Activated T-cell treated with anti-CD3 and anti-CD28 coated beads, Interleukin-2, amount 50 U/mL, for 4 hours (primary cell): ENCODE data around the gene ANXA8L1. TPM values are rescaled to one million over a fixed set of nuclear protein-coding genes. Genes with fewer than 3 reads are reported as not detected.
"Not testable (repeated sequence)": the region's sequence is repeated elsewhere in the genome, so short reads cannot be mapped to it uniquely, and the experiment has no call there.

Experiments used
- ATAC-seq, 2 donors: fragments of 200-7000 bp; cut with Tn5 transposase; one replicate each; pipeline ENCODE4 v1.10.0; 2021
- DNase-seq: peaks from one replicate; pipeline ENCODE4 v3.0.0-alpha.2; 2020
- H3K27me3 Mint-ChIP-seq: one replicate; pipeline ENCODE4 v1.8.0; 2021; ENCODE audit warnings: low read depth, mixed read lengths
- H3K36me3 Mint-ChIP-seq: one replicate; pipeline ENCODE4 v1.8.0; 2022; ENCODE audit warnings: mixed read lengths; ENCODE audit not compliant: insufficient read depth
- H3K4me1 Mint-ChIP-seq: one replicate; pipeline ENCODE4 v1.8.0; 2021; ENCODE audit warnings: low read depth, mixed read lengths
- H3K4me3 Mint-ChIP-seq: one replicate; pipeline ENCODE4 v1.8.0; 2021; ENCODE audit warnings: mild to moderate bottlenecking, moderate library complexity, mixed read lengths
- H3K9me3 Mint-ChIP-seq: one replicate; pipeline ENCODE4 v1.8.0; 2021; ENCODE audit warnings: mixed read lengths
- total RNA-seq, 3 donors: library from RNA; stranded (reverse); gene quantifications; one replicate each; pipeline ENCODE4 v1.2.1, GENCODE V29; 2021

The ANXA8L1 gene
- total RNA-seq = not detected

- not testable (repeated sequence) for H3K9me3 Mint-ChIP-seq, H3K4me3 Mint-ChIP-seq, DNase-seq, ATAC-seq, H3K36me3 Mint-ChIP-seq, H3K4me1 Mint-ChIP-seq, H3K27me3 Mint-ChIP-seq
Measured at GRCh38 chr10:46375406-46375805, at the start of gene ANXA8L1. ANXA8L1 (plus strand) TSS chr10:46375776; CDS start chr10:46375852, 76 bp downstream.

- no peak for DNase-seq
- ATAC-seq = no peak
- no peaks in the 10 kb centered on the region for H3K9me3 Mint-ChIP-seq
- H3K36me3 Mint-ChIP-seq = no peaks in the 10 kb centered on the region
- no peaks in the 10 kb centered on the region for H3K4me1 Mint-ChIP-seq
- no peaks in the 10 kb centered on the region for H3K27me3 Mint-ChIP-seq
- H3K4me3 Mint-ChIP-seq = no peak overlapping the region
Measured at GRCh38 chr10:46326066-46326465, 49.5 kb upstream of the ANXA8L1 start.

- H3K4me3 Mint-ChIP-seq = no peak overlapping the region
- H3K9me3 Mint-ChIP-seq = no peaks in the 10 kb centered on the region
- DNase-seq (no peak), ATAC-seq (no peak)
- H3K27me3 Mint-ChIP-seq = peaks cover 5% of the 10 kb centered on the region
- no peaks in the 10 kb centered on the region for H3K36me3 Mint-ChIP-seq
- no peaks in the 10 kb centered on the region for H3K4me1 Mint-ChIP-seq
Measured at GRCh38 chr10:46326971-46327370, 48.6 kb upstream of the ANXA8L1 start.

GRCh38 chr10:46327685-46328084, 47.9 kb upstream of the ANXA8L1 start:
- ATAC-seq (no peak), DNase-seq (no peak)
- Mint-ChIP-seq H3K9me3 (no peaks in the 10 kb centered on the region), H3K36me3 (no peaks in the 10 kb centered on the region), H3K27me3 (peaks cover 6% of the 10 kb centered on the region), H3K4me3 (no peak overlapping the region), H3K4me1 (no peaks in the 10 kb centered on the region)

- Mint-ChIP-seq H3K4me1 (no peaks in the 10 kb centered on the region), H3K36me3 (no peaks in the 10 kb centered on the region)
- no peak for DNase-seq
Measured at GRCh38 chr10:46328853-46329689, 46.5 kb upstream of the ANXA8L1 start.

GRCh38 chr10:46329690-46330016, 45.9 kb upstream of the ANXA8L1 start:
- no peak overlapping the region for H3K4me3 Mint-ChIP-seq
- DNase-seq (no peak), ATAC-seq (no peak)
- H3K36me3 Mint-ChIP-seq = no peaks in the 10 kb centered on the region
- H3K27me3 Mint-ChIP-seq = peaks cover 6% of the 10 kb centered on the region
- no peaks in the 10 kb centered on the region for H3K9me3 Mint-ChIP-seq
- no peaks in the 10 kb centered on the region for H3K4me1 Mint-ChIP-seq

More at GRCh38 chr10:46328853-46329689, 46.5 kb upstream of the ANXA8L1 start:
- no peak overlapping the region for H3K4me3 Mint-ChIP-seq
- peaks cover 6% of the 10 kb centered on the region for H3K27me3 Mint-ChIP-seq
- H3K9me3 Mint-ChIP-seq = no peaks in the 10 kb centered on the region
- ATAC-seq = no peak

GRCh38 chr10:46330894-46331293, 44.7 kb upstream of the ANXA8L1 start:
- H3K9me3 Mint-ChIP-seq = no peaks in the 10 kb centered on the region
- no peaks in the 10 kb centered on the region for H3K36me3 Mint-ChIP-seq
- DNase-seq (no peak), ATAC-seq (no peak)
- no peaks in the 10 kb centered on the region for H3K4me1 Mint-ChIP-seq
- no peak overlapping the region for H3K4me3 Mint-ChIP-seq
- peaks cover 6% of the 10 kb centered on the region for H3K27me3 Mint-ChIP-seq

- H3K36me3 Mint-ChIP-seq, H3K4me3 Mint-ChIP-seq, H3K4me1 Mint-ChIP-seq, H3K9me3 Mint-ChIP-seq, ATAC-seq, H3K27me3 Mint-ChIP-seq, DNase-seq: not testable (repeated sequence)
Measured at GRCh38 chr10:46365484-46365883, 10.1 kb upstream of the ANXA8L1 start.

GRCh38 chr10:46367209-46367608, 8.4 kb upstream of the ANXA8L1 start:
- H3K36me3 Mint-ChIP-seq = not testable (repeated sequence)

GRCh38 chr10:46367666-46368240, 7.8 kb upstream of the ANXA8L1 start:
- H3K27me3 Mint-ChIP-seq, H3K4me1 Mint-ChIP-seq, H3K36me3 Mint-ChIP-seq, H3K4me3 Mint-ChIP-seq, DNase-seq, H3K9me3 Mint-ChIP-seq, ATAC-seq: not testable (repeated sequence)

More at GRCh38 chr10:46367209-46367608, 8.4 kb upstream of the ANXA8L1 start:
- not testable (repeated sequence) for DNase-seq, H3K9me3 Mint-ChIP-seq, ATAC-seq, H3K4me3 Mint-ChIP-seq, H3K4me1 Mint-ChIP-seq, H3K27me3 Mint-ChIP-seq

GRCh38 chr10:46368956-46369355, 6.6 kb upstream of the ANXA8L1 start:
- ATAC-seq, H3K27me3 Mint-ChIP-seq: not testable (repeated sequence)

GRCh38 chr10:46374410-46374809, 1.2 kb upstream of the ANXA8L1 start:
- H3K4me3 Mint-ChIP-seq, ATAC-seq: not testable (repeated sequence)

More at GRCh38 chr10:46368956-46369355, 6.6 kb upstream of the ANXA8L1 start:
- H3K4me1 Mint-ChIP-seq, H3K36me3 Mint-ChIP-seq, H3K4me3 Mint-ChIP-seq, H3K9me3 Mint-ChIP-seq, DNase-seq: not testable (repeated sequence)

GRCh38 chr10:46377022-46377421, 1.4 kb downstream of the ANXA8L1 start:
- H3K4me3 Mint-ChIP-seq, DNase-seq, H3K4me1 Mint-ChIP-seq, H3K9me3 Mint-ChIP-seq, ATAC-seq, H3K36me3 Mint-ChIP-seq, H3K27me3 Mint-ChIP-seq: not testable (repeated sequence)

More at GRCh38 chr10:46374410-46374809, 1.2 kb upstream of the ANXA8L1 start:
- H3K27me3 Mint-ChIP-seq, H3K4me1 Mint-ChIP-seq, H3K36me3 Mint-ChIP-seq, H3K9me3 Mint-ChIP-seq, DNase-seq: not testable (repeated sequence)

- not testable (repeated sequence) for H3K4me3 Mint-ChIP-seq, H3K4me1 Mint-ChIP-seq, H3K27me3 Mint-ChIP-seq, DNase-seq, ATAC-seq, H3K9me3 Mint-ChIP-seq, H3K36me3 Mint-ChIP-seq
Measured at GRCh38 chr10:46377651-46378050, 2.1 kb downstream of the ANXA8L1 start.

- DNase-seq, H3K4me1 Mint-ChIP-seq, H3K36me3 Mint-ChIP-seq, H3K27me3 Mint-ChIP-seq, H3K4me3 Mint-ChIP-seq, H3K9me3 Mint-ChIP-seq: not testable (repeated sequence)
- ATAC-seq = peak in 1 of 2 donors; percentile 68
Measured at GRCh38 chr10:46378108-46378507, 2.5 kb downstream of the ANXA8L1 start.
